GM12878 (cell line): ENCODE data around the gene NRTN.

Source experiments
- IRF3 ChIP-seq: fragments of 450-650 bp; IDR thresholded peaks from 2 replicates; pipeline ENCODE4 v1.6.1; 2014; ENCODE audit warnings: mild to moderate bottlenecking
- RFX5 ChIP-seq: IDR thresholded peaks from 2 replicates; pipeline ENCODE4 v1.6.1; 2011; ENCODE audit warnings: low read depth, low read length, improper control_type of control experiment
- SIX5 ChIP-seq: IDR thresholded peaks from 2 replicates; pipeline ENCODE4 v1.6.1; 2011; ENCODE audit warnings: mild to moderate bottlenecking, low read depth, low read length, moderate library complexity; ENCODE audit not compliant: severe bottlenecking
- STAT1 ChIP-seq: fragments of 450-650 bp; conservative IDR thresholded peaks from 2 replicates; pipeline ENCODE4 v1.6.1; 2014; ENCODE audit warnings: antibody characterized with exemption, mild to moderate bottlenecking

- TF ChIP-seq RFX5: no peak
- TF ChIP-seq IRF3: no peak
- no peak for TF ChIP-seq SIX5
- no peak for TF ChIP-seq STAT1
Measured at GRCh38 chr19:5809053-5809452, 4.2 kb downstream of the NRTN start.
